CD4-positive, alpha-beta T cell (primary cell): ENCODE data around the gene MCU. TPM values are rescaled to one million over a fixed set of nuclear protein-coding genes. Genes with fewer than 3 reads are reported as not detected.

Experiments
- ATAC-seq: fragments of 200-7000 bp; cut with Tn5 transposase; one replicate; pipeline ENCODE4 v1.10.0; 2022; ENCODE audit warnings: mild to moderate bottlenecking; ENCODE audit not compliant: poor library complexity
- CTCF ChIA-PET: fragments of 350-600 bp; sonication (Branson Sonifier 250); formaldehyde crosslinking; loops from one replicate; lab custom pipeline; 2021; ENCODE audit warnings: antibody characterized with exemption, inconsistent platforms; lab: Charles Lee
- POLR2A ChIA-PET: fragments of 350-600 bp; sonication (Branson Sonifier 250); formaldehyde crosslinking; loops from one replicate; lab custom pipeline; 2021; ENCODE audit warnings: antibody characterized with exemption, inconsistent platforms; lab: Charles Lee
- DNase-seq, 14 experiments: peaks; one replicate each; pipeline ENCODE4 v3.0.0-alpha.2; 2013 to 2020; ENCODE audit warnings: mixed read lengths in 2 of 14
- H3K27ac ChIP-seq, 2 donors: one replicate each; pipeline versions ENCODE4 v1.5.1 to v1.7.0; 2013; ENCODE audit warnings: low read length in 2 of 2, low read depth in 1 of 2, mild to moderate bottlenecking in 1 of 2
- H3K27me3 ChIP-seq, 2 experiments: 1 replicate in 1 of 2; 2 replicates in 1 of 2; pipeline versions ENCODE4 v1.6.1 to v1.7.0; 2013; ENCODE audit warnings: low read length in 2 of 2, control low read depth in 1 of 2, mild to moderate bottlenecking in 1 of 2, moderate library complexity in 1 of 2; ENCODE audit not compliant: insufficient read depth in 2 of 2, control insufficient read depth in 1 of 2
- H3K36me3 ChIP-seq: one replicate; pipeline ENCODE4 v1.6.1; 2013; ENCODE audit warnings: low read length, control low read depth; ENCODE audit not compliant: insufficient read depth
- H3K4me1 ChIP-seq: one replicate; pipeline ENCODE4 v1.6.1; 2013; ENCODE audit warnings: low read length, control low read depth; ENCODE audit not compliant: insufficient read depth
- H3K4me3 ChIP-seq: one replicate; pipeline ENCODE4 v1.5.1; 2013; ENCODE audit warnings: mild to moderate bottlenecking, low read length, moderate library complexity
- H3K9me3 ChIP-seq, 2 experiments: 1 replicate in 1 of 2; 2 replicates in 1 of 2; pipeline versions ENCODE4 v1.6.1 to v1.7.0; 2013; ENCODE audit warnings: low read length in 2 of 2, mild to moderate bottlenecking in 2 of 2, control low read depth in 1 of 2, moderate library complexity in 1 of 2; ENCODE audit not compliant: control insufficient read depth in 1 of 2, insufficient read depth in 1 of 2
- H3K27ac Mint-ChIP-seq: one replicate; pipeline ENCODE4 v1.8.0; 2020; ENCODE audit warnings: mixed read lengths
- H3K27me3 Mint-ChIP-seq: one replicate; pipeline ENCODE4 v1.8.0; 2021; ENCODE audit warnings: mixed read lengths
- H3K36me3 Mint-ChIP-seq: one replicate; pipeline ENCODE4 v1.8.0; 2021; ENCODE audit warnings: low read depth, mixed read lengths
- H3K4me1 Mint-ChIP-seq: one replicate; pipeline ENCODE4 v1.8.0; 2021; ENCODE audit warnings: low read depth, mixed read lengths
- H3K4me3 Mint-ChIP-seq: one replicate; pipeline ENCODE4 v1.8.0; 2020; ENCODE audit warnings: mild to moderate bottlenecking, mixed read lengths
- H3K9me3 Mint-ChIP-seq: one replicate; pipeline ENCODE4 v1.8.0; 2020; ENCODE audit warnings: mixed read lengths
- intact Hi-C, 2 experiments: fragments of 100-400 bp; cut with DNase I in 1 of 2; cut with micrococcal nuclease in 1 of 2; formaldehyde crosslinking; loops; one replicate each; pipeline versions ENCODE4 v1.15.1 to v1.9.0; 2023 to 2025; cut with DNase I, micrococcal nuclease
- total RNA-seq, 174 experiments: library from RNA in 2 of 174; stranded (reverse) in 2 of 174; gene quantifications; one replicate each; pipeline ENCODE4 v1.2.3 and lab custom pipeline; 2021 to 2026
- TF ChIP-seq, protein P1 (sequence below): fragments of 200-600 bp; IDR thresholded peaks from one replicate; pipeline ENCODE4 v1.8.0; 2022; ENCODE audit warnings: antibody characterized with exemption, mild to moderate bottlenecking

MCU gene
- total RNA-seq, 2 experiments from 2014 or later: 10.3 to 12.0 TPM

DNA sequence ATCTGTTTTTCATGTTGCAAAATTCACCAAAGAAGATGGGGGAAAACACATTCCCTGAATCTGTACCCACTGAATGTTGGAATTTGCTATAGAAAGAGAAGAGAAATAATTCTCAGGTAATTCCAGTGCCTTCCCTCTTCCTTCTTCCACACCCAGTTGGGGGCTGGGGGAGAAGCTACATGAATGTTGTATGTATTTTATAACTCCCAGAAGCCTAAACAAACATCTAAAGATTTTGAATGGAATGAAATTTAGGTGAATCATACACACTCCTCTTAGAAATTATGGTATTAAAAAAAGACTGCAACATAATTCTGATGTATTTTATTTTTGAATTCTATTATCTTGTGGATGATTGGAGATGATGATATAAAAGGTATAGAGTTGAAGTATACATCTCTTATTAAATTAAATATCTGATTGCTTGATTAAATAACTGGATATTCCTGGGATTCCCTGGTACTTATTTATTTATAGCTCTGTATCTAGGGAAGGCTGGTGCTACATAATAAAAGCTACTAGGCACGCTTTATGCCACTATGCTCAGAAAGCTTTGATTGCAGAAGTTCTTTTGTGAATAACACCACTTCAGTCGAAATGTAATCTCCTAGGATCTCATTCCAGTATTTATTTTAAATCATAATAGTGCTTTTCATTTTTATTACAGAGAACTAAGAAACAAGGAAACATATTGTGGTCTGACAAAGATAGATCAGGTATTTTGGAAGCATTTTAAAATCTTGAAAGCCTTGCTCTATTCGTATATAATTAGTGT lies 98.5 kb downstream of the MCU start:
- no peaks in the 10 kb centered on the region for H3K36me3 ChIP-seq
- H3K9me3 ChIP-seq: no peaks in the 10 kb centered on the region
- Mint-ChIP-seq H3K27ac (no peak overlapping the region), H3K36me3 (no peaks in the 10 kb centered on the region), H3K4me3 (no peak overlapping the region), H3K9me3 (no peaks in the 10 kb centered on the region), H3K27me3 (no peaks in the 10 kb centered on the region), H3K4me1 (peaks cover 9% of the 10 kb centered on the region)
- no peaks in the 10 kb centered on the region for H3K4me1 ChIP-seq
- POLR2A ChIA-PET: no interaction called here
- no peak overlapping the region for H3K4me3 ChIP-seq
- intact Hi-C loops: no loop called here
- no peak overlapping the region for H3K27ac ChIP-seq
- CTCF ChIA-PET: interaction anchor here (0.5 kb wide), 1 partner anchor 34 kb away, joined by 3 read pairs; no protein-coding TSS in a partner anchor
- DNase-seq (no peak), ATAC-seq (no peak)
- TF ChIP-seq, protein P1, sequence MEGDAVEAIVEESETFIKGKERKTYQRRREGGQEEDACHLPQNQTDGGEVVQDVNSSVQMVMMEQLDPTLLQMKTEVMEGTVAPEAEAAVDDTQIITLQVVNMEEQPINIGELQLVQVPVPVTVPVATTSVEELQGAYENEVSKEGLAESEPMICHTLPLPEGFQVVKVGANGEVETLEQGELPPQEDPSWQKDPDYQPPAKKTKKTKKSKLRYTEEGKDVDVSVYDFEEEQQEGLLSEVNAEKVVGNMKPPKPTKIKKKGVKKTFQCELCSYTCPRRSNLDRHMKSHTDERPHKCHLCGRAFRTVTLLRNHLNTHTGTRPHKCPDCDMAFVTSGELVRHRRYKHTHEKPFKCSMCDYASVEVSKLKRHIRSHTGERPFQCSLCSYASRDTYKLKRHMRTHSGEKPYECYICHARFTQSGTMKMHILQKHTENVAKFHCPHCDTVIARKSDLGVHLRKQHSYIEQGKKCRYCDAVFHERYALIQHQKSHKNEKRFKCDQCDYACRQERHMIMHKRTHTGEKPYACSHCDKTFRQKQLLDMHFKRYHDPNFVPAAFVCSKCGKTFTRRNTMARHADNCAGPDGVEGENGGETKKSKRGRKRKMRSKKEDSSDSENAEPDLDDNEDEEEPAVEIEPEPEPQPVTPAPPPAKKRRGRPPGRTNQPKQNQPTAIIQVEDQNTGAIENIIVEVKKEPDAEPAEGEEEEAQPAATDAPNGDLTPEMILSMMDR: no peak
- no peaks in the 10 kb centered on the region for H3K27me3 ChIP-seq

DNA sequence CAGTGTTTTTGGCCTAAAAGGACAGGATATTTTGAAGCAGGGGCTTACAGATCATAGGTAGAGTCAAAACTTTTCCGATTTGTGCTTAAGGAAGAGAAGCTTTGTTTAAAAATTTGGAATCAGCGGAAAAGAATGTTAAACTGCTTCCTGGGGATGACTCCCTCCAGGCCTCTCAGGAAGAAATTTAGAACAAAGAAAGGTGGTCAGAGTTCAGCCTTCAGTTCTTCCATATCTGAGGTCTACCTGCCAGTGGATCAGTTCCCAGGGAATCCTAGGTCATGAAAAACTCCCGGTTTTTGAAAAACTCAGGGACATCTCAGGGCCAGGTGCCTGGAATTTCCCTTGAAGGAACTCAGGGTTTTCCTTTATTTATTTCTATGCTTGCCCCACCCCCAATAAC lies 100.3 kb downstream of the MCU start:
- ChIA-PET CTCF (no interaction called here), POLR2A (no interaction called here)
- ATAC-seq (no peak), DNase-seq (no peak)
- Histone ChIP-seq H3K4me1 (no peaks in the 10 kb centered on the region), H3K27me3 (no peaks in the 10 kb centered on the region), H3K27ac (no peak overlapping the region), H3K36me3 (no peaks in the 10 kb centered on the region), H3K4me3 (no peak overlapping the region), H3K9me3 (no peaks in the 10 kb centered on the region)
- TF ChIP-seq, protein P1: no peak
- no peak overlapping the region for H3K4me3 Mint-ChIP-seq
- intact Hi-C loops: no loop called here
- no peaks in the 10 kb centered on the region for H3K36me3 Mint-ChIP-seq
- H3K4me1 Mint-ChIP-seq: peaks cover 9% of the 10 kb centered on the region
- no peaks in the 10 kb centered on the region for H3K27me3 Mint-ChIP-seq
- no peaks in the 10 kb centered on the region for H3K9me3 Mint-ChIP-seq
- H3K27ac Mint-ChIP-seq: no peak overlapping the region

DNA sequence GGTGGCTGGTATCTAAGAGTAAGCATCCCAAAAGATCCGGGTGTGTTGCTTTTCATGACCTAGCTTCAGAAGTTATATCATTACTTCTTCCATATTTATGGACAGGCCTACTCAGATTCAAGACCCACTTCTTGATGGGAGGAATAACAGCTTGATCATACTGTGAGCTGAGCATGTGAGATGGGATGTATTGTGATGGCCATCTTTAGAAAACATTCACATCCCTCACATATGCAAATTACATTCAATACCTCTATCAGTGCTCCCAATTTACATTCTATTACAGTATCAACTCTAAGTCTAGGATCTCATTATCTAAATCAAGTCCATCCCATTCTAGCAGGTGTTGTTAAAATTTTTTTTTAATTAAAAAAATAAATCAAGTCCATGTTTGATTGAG lies 101.8 kb downstream of the MCU start:
- Mint-ChIP-seq H3K9me3 (no peaks in the 10 kb centered on the region), H3K4me3 (no peak overlapping the region), H3K27me3 (no peaks in the 10 kb centered on the region), H3K27ac (no peak overlapping the region), H3K36me3 (no peaks in the 10 kb centered on the region), H3K4me1 (peaks cover 9% of the 10 kb centered on the region)
- ChIA-PET POLR2A (no interaction called here), CTCF (no interaction called here)
- TF ChIP-seq, protein P1: no peak
- Histone ChIP-seq H3K27ac (no peak overlapping the region), H3K27me3 (no peaks in the 10 kb centered on the region), H3K4me1 (no peaks in the 10 kb centered on the region), H3K36me3 (no peaks in the 10 kb centered on the region), H3K4me3 (no peak overlapping the region), H3K9me3 (no peaks in the 10 kb centered on the region)
- DNase-seq (no peak), ATAC-seq (no peak)
- intact Hi-C loops: no loop called here
